Loucy (cell line): Measurements from ENCODE around the gene MYO1E.

Experiments used
- CTCF ChIP-seq: fragments of 200-600 bp; sonication (generic); conservative IDR thresholded peaks from 2 replicates; pipeline ENCODE4 v1.5.1; 2014; ENCODE audit warnings: mild to moderate bottlenecking, antibody characterized with exemption, low read length
- EZH2phosphoT487 ChIP-seq: fragments of 200-600 bp; IDR thresholded peaks from 2 replicates; pipeline ENCODE4 v1.6.1; 2018; ENCODE audit warnings: antibody characterized with exemption, mild to moderate bottlenecking, moderate library complexity, borderline replicate concordance

DNA sequence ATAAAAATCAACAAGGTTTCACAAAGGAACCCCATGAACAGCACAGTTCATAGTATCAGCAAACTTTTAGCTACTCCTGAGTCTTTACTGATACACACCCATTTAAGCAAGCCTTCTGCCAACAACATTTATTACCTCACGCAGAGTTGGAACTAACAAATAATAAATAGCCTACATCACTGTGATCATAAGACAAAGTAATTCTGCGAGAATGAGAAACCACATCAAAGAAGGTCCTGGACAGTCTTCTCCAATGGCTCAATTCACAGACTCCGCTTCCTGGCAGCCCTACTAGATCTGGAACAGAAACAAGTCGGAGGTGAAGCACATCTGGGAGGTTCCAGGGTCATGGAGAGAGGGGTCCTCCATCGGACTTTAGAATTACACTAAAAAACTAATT is 129.0 kb downstream of the MYO1E start:
- TF ChIP-seq CTCF = no peak
- TF ChIP-seq EZH2phosphoT487 = no peak
